NCI-H2227 (cell line): Measurements from ENCODE around the gene TMC1.
"Not testable (repeated sequence)": the region's sequence is repeated elsewhere in the genome, so short reads cannot be mapped to it uniquely, and the experiment has no call there.

Experiments
- DNase-seq: peaks from one replicate; lab custom pipeline; 2025; ENCODE audit not compliant: unreplicated experiment; lab: John Stamatoyannopoulos, UW

The TMC1 gene

DNA sequence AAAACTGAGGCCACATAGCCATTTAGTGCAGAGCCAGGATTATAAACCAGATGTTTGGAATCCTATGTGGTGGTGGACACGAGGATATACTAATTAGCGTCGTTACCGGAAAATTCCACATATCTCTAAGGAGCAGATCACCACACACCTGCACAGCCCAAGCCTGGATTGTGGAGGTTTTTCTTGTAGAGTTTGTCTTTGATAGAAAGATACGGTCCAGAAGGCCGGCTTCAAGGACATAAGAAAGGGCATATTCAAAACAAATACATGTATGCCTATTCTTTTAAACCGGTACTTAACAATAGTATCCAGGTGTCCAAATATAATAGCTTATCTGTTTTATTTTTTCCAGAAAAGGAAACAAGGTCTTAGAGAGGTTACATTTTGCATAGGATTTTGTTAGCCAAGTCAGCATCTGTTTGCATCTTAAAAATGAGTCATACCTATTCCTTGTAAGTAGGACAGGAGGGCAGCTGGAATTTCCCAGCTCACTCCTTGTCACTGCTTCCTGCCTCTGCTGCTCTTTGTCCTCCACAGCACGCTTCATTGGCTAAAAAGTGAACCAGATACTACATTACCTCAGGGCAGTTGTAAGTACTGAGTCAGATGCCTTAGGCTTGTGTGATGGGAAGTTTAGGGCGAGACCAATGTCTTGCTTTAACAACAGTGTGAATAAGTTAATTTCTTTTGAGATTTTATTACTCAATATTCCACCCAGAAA, 3.6 kb downstream of the TMC1 start:
- no peak for DNase-seq

DNA sequence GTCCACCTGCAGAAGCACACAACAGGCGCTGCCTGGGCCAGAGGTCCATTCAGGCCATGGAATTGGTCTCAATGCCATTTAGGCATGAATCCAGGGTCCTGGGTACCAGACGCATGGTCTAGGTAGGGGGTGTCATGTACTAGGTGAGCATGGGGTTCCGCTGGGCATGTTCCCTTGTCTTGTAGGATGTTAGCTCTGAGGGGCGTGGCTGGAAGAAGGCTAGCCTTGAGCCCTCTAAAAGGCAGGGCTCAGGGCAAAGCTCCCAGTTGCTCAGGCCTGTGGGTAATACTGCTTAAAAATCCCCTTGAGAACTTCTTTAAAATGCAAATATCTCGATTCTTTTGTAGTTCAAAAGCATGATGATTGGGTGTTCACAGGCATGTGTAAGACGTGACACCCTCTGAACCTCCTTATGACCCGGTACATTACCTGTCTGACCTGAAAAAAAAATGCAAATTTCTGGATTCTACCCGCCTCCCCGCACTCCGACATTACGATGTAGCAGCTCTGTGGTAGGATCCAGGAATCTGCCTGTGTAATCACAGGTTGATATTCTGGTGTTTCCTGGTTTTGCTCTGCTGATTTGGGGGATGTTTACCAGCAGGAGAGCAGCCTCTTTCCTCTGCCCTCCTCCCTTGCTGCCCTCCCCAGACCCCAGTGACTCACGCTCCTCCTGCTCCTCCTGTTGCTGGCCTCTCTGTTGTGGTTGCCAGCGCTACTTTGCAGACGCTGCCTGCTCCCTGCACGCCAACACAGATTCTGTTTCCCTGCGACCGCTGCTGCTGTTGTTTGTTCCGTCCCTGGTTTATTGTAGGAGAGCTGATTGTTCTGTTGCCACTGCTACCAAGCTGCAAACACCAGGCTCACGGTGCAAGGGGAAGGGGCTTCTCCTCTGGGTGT, 5.7 kb downstream of the TMC1 start:
- no peak for DNase-seq

DNA sequence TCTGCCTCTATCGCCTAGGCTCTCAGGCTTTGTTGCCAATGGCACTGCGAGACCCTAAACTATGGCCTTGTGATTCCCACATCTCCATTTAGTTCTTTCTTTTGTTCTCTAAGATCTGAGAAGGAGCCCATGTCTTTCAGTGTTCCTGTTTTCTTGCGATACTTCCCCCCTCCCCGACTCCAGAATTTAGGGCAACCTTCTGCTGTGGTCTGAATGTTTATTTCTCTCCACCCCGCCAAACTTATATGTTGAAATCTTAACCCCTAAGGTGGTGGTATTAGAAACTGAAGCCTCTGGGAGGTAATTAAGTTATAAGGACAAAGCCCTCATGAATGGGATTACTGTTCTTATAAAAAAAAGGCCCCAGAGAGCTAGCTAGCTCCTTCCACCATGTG, 6.4 kb downstream of the TMC1 start:
- DNase-seq: no peak

DNA sequence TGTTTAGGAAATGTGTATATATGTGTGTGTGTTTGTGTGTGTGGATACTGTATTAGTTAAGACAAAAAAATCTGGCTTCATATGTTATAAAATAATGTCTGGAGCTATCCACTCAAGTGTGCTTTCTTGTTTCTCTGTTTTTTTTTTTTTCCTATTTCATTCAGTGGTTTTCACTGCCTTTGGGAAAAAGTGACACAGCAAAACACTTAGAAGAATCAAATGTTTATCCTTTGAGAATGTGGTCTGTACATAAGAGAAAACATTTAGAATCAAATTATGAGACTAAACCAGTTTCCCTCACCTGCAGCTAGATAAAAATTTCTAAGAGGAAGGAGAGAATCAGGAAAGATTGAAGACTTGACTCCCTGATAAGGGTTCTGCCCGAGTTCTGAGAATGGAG, 8.1 kb downstream of the TMC1 start:
- DNase-seq: no peak

DNA sequence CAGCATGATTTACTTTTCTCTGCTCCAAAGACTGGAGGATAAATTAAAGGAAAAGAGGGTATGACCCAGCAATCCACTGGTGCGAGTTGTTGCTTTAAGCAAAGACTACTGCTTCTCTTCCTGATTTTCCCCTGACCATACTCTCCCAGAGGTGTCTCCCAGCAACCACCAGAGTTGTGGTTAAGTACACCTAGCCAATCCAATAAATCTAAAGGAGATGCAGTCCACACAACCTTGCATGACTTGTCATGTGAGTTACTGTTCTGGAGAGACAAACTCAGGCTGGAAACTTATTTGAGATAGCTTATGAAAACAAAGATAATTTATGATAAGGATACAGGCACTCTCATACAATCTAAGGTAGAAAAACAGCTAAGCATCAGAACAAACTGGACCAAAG, 11.9 kb downstream of the TMC1 start:
- no peak for DNase-seq

DNA sequence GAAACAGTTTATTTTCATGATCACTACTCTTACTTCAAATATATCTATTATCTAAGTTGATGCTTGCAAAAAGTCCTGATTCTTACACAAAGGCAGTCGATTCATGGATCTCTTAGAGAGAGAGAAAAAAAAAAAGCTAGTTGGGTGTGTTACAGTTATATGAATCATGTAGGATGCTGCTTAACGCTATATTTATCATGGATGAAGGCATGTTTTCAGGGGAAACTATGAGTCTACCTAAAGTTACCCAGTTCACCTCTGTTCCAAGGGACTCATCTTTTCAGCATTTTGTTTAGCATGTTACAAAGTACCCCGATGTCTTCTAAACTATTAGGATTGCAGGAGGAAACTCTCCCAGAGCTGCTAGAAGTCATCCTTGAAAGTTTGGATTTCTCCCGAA, 13.5 kb downstream of the TMC1 start:
- no peak for DNase-seq

DNA sequence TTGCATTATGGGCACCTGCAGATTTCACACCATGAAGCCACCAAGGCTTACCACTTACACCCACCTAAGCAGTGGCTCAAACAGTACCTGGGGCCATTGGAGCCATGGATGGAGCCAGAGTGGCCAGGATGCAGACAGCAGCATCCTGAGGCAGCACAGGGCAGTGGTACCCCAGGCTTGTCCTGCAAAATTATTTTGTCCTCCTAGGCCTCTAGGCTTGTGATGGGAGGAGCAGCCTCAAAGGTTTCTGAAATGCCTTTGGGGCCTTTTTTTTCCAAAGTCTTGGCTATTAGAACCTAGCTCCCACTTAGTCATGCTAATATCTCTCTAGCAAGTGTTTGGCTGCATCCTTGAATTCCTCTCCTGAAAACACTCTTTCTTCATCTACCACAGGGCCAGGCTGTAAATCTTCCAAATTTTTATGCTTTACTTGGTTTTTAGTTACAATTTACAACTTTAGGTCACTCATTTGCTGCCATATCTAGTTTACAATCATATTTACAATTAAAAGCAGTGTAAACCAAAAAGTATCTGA, 15.7 kb downstream of the TMC1 start:
- DNase-seq: no peak

DNA sequence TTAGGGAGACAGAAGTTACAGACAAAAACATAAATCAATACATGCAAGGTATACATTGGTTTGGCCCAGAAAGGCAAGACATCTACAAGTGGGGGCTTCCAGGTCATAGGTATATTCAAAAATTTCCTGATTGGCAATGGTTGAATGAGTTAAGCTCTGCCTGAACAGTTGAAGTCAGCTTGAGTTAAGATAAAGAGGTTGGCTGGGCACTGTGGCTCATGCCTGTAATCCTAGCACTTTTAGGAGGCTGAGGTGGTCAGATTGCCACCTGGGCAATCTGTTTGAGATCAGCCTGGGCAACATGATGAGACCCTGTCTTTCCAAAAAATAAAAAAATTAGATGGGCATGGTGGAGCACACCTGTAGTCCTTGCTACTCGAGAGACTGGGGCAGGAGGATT, 16.3 kb downstream of the TMC1 start:
- no peak for DNase-seq

DNA sequence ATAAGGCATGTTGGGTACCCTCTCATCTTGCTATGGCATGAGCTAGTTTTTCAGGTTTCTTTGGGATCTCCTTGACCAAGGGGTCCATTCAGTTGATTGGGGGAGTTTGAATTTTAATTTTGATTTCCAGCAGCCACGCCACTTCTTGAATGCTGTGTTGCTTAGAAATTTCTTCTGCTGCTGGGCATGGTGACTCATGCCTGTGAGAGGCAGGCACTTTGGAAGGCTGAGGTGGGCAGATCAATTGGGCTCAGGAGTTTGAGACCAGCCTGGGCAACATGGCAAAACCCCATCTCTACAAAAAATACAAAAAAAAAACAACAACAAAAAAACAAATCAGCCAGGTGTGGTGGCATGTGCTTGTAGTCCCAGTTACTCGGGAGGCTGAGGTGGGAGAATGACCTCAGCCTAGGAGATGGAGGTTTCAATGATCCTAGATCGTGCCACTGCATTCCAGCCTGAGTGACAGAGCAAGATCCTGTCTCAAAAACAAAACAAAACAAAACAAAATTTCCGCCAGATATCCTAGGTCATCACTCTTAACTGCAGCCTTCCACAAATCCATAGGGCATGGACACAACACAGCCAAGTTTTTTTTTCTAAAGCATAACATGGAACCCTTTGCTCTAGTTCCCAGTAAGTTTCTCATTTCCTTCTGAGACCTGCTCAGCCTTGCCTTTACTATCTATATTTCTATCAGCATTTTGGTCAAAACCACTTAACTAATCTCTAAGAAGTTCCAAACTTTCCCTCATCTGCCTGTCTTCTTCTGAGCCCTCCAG, 17.7 kb downstream of the TMC1 start:
- DNase-seq: no peak

DNA sequence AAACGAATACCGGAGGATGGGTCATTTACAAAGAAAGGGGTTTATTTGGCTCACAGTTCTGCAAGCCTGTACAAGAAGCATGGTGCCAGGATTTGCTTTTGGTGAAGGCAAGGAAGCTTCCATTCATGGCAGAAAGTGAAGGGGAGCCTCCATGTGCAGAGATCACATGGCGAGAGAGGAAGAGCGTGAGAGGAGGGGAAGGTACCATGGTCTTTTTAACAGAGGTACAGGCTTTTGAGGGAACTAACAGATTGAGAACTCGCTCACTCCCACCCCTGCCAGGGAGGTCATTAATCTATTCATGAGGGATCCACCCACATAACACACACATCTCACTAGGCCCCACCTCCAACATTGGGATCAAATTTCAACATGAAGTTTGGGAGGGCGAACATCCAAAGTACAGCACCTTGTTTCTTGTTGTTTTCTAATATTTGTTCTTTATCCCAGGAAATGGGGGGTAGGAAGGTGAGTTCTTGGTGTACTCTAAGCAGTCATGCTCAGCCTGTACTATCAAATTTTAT, 18.5 kb downstream of the TMC1 start:
- DNase-seq: no peak

DNA sequence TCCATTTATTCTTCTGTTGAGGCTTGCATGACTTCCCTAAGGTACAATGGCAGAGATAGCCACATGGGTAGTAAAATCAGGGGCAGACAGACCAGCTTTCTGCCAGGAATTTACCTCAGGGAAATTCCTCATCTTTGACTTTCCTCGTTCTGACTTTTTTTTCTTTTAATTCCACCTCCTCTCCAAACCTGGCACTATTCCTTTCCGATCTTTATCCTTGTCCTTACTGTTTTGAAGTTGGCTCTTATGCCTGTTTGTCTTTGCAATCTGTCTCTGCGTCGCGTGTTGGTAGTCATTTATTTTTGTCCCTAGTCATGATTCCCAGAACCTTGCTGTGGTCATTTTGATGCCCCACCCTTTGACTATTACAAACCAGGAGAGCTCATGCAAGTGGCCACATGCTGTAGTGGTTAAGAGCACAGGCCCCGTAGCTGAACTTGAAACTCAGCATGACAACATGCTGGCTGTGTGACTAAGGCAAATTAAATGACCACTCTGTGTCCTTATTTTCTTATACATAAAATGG, 19.0 kb downstream of the TMC1 start:
- DNase-seq: no peak

DNA sequence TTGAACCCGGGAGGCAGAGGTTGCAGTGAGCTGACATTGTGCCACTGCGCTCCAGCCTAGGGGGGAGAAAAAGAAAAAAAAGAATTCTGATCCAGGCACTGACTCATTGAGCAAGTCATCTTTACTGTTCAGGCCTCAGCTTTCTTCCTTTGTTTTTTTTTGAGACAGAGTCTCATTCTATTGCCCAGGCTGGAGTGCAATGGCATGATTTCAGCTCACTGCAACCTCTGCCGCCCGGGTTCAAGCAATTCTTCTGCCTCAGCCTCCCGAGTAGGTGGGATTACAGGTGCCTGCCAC, 21.1 kb downstream of the TMC1 start:
- not testable (repeated sequence) for DNase-seq

DNA sequence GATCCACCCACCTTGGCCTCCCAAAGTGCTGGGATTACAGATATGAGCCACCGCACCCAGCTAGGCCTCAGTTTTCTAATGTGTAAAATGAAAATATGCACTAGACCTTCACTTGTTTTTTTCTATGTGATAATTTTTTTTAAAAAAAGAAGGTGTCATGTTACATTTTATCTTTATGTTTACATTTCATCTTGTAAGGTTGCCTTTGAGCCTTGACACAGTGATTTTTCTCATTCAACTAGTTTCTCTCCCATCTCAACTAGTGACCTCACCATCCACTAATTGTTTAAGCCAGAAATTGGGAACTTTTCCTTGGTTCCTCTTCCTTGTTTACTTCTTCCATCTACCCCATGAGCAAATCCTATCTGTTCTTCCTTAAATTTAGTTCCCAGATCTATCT, 21.5 kb downstream of the TMC1 start:
- no peak for DNase-seq

DNA sequence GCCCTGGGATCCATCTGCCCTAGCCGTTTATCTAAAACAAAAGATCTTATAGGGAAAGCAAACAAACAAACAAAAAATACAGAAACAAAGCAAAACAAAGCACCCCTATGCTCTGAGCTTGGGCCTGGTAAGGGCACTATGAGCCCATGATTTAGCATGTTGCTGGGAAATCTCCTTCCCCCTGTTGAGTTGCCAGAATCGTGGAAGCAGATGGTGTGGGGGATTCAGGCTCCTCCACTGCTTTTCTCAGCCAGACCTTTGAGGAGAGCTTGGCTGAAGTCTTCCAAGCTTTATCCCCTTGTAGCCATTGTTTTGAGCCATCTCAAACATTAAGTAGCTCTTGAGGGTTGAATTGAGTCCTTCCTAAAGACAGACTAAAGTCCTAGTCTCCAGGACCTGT, 29.9 kb downstream of the TMC1 start:
- no peak for DNase-seq

DNA sequence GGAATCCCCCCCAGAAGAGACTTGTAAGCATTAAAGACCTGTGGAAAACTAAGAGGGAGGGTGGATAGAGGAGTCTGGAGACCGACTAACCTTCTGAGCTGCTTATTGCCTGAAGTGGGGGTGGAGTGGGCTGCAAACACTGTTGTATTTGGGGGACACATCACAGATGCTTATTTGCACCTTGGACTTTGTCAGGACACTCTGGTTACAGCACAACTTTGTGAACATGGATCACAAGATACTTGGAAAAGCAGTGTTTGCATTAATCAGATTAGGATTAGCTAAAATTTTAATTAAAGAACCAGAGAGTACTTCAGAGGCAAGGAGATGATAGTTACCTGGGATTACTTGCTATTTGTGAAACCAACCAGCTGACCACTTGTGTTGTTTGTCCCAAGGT, 30.9 kb downstream of the TMC1 start:
- DNase-seq: no peak

DNA sequence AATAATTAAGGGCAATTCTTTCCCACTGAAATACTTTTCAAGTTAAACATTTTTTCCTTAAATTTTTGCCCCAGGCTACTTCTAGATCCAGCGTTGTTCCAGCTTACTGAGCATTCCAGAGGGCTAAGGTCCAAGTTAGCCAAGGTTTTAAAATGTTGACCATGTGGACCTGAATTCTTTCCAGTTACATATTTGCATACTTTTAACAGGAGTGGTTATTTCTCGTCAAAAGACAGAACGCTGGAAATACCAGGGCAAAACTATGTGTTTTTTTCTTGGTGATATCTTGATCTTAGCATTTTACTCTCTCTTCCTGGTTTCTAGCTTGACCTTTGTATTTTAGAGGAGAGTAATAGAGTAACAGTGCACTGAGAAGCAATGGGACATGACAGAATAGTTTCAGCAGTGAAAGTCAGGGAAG, 32.8 kb downstream of the TMC1 start:
- no peak for DNase-seq

DNA sequence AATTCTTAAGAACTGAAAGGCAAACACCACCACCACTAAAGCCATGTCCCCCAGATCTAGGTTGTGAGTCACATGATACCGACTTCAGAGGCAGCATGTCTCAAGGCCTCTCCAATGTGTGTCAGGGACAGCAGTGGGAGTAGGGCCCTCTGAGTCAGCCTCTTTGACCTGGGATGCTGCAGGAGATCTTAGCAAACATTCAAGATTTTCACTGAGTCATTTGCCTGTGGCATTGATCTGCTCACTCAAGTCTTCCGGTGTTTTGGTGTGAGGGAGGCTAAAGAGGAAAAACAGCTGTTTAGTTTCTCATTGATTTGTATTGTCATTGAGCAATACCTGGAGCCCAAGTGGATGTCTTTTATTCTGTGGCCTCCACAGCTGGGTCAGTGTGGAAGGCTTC, 36.1 kb downstream of the TMC1 start:
- DNase-seq: no peak

DNA sequence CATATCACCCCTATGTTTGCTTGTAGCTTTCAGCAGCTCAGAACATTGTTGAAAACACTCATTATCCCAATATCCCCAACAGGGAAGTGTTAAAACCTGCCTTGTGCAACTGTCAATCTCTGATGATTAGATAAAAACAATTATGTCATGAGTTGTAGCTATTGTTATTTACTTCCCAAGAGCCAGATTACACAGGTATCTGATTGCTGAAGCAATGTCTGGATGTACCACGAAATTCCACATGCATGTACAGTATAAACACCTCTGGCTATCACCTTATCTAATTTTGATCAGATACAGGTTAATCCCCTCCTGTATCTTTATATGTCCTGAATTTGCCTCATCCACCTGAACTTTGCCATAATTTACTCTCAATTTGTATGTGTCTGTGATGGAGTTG, 38.7 kb downstream of the TMC1 start:
- no peak for DNase-seq

DNA sequence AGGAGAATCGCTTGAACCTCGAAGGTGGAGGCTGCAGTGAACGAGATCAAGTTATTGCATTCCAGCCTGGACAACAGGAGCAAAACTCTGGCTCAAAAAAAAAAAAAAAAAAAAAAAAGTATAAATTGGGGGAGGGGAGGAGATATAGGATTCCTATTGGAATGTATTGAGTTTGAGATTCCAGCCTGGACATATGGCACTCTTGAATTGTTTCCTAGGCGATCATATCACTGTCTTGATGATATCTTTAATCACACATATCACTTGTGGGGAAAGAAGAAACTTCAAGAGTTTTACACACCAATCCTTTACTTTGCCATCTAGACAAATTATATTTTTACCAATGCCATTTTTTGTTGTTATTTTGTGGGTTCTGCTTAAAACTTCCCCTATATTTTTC, 42.4 kb downstream of the TMC1 start:
- DNase-seq: no peak

DNA sequence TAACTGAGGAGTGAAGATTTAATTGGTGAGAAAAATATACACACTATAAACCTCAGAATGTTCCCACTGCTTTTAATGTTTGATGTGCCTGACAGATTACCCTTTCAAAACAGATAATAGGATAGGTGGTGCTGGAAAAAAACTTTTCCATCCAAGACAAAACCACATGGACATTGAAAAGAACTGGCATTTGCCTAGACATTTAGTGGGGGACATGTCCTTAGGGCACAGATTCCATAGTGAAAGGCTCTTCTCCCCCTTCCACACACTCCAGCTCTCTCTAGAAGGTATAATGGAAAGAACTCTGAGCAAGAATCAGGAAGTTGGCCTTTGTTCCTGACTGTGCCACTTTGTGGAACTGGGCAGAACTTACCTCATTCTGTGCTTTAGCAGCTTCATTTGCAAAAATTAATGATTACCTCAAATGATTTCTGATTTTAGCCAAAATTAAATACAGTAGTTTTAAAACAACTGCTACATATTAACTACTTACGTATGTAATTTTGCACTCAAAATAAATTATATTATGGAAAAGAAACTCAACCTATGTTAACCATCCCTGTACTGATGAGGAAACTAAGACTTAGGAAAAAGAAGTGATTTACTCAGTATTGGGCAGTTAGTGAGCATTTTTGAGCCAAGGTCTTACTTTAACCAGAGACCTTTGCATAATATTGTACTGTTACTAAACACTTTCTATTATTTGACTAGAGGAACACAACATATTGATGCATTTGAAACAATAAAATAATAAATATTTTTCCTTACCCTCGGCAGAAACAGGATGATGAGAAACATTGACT, 43.3 kb downstream of the TMC1 start:
- no peak for DNase-seq
